ENCODE results near the gene ARID3B.

- TF ChIP-seq POLR2AphosphoS5 (IDR thresholded peaks at IDR 0.05; ENCODE audit: low read depth, low read length), result no peak
- no peak for TF ChIP-seq CTCF (IDR thresholded peaks at IDR 0.05)
- TF ChIP-seq REST (IDR thresholded peaks at IDR 0.05; ENCODE audit: insufficient read depth in 1 of 2, low read depth in 2 of 2, low read length in 1 of 2), result no peak
Measured at GRCh38 chr15:74525945-74526344, 15.1 kb upstream of the ARID3B start.

Data from Panc1 (cell line).